IPS-NIHi7 (cell line): ENCODE results near the gene MRPL40.
A peak's percentile ranks its signal among the peaks of the same experiment; 100 is the strongest.

ENCODE experiments used
- DNase-seq: peaks from one replicate; pipeline ENCODE4 v3.0.0; 2012; ENCODE audit warnings: mixed read lengths; ENCODE audit errors: extremely low spot score

The MRPL40 gene

DNA sequence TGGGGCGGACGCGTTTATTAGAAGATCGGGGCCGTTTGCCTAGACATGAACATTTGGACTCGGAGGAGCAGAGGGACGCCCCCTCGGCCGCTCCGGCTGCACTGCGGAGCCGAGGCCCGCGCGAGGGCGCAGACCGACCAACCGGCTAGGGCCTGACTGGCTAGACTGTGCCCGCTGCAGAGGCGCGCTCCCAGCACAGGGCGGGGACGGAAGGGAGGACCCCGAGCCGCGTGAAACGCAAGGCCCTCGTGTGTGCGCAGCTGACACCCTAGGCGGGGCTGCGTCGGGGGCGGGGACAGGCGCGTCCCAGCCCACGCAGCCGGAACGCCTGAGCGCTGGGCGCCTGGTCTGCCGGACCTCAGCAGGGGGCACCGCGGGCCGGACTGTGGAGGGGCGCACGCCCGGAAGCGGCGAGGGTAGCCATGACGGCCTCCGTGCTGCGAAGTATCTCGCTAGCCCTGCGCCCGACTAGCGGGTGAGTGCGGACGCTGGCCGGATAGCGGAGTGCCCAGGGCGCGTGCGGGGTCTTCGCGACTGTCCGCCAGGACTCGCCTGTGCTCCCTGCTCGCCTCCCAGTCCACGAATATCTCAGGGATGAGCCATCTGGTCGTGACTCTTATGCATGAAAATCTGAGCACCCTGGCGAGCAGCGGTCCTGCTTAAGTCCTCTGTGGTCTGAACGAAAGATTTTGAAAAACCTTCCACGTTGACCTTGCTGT lies at the start of gene MRPL40:
TSS of gene MRPL40 (plus strand) at position 413 of the 719 bp plus-strand sequence. CDS start at position 423, 10 bp downstream.
- peak; percentile 89 for DNase-seq

DNA sequence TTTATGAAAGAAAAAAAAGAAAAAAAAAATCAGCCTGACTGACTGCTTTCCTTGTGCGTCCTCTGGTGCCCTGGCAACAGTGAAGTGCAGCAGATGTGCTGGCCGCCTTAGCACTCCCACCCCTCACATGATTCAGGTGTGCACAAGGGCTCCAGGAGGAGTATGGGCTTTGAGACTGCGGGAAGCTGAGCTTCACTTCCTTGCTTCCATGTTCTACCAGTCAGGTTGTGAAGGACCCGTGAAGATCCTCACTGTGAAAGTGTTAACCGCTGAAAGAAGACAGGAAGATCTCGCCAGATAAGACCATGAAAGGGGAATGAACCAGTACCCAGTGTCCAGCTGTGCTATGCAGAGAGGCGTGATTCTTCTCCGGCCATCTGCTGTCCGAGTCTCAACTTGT lies 49.1 kb upstream of the MRPL40 start:
- DNase-seq: no peak

DNA sequence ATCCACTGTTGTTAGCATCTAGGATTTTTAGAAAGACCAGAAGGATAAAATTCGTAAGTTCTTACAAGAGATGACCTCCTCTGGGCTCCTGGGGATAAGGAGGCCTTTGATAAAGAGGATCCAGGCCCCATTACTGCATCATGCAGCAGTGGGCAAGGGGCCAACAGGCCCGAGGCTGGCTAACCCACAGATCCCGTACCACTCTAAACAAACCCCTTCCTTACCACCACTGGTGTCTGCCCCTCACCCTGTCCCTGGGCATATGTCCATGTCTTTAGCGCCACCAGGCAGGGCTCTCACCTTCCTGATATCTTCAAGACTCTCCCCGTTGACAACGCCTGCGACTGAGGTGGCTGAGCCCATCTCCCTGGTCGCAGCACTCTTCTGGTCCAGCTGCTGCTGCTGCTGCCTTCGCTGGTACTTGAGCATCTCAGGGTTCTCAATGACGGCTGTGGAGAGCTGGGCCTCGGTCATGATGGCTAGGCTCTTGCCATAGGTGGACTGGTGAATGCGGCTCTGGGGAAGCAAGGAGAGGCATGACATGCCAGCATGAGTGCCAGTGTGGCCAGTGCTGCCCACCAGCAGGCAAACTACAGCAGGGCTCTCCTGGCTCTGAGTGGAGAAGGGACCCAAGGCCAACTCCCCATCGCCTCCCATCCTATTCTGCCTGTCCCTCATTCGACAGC lies 47.0 kb upstream of the MRPL40 start:
- no peak for DNase-seq

DNA sequence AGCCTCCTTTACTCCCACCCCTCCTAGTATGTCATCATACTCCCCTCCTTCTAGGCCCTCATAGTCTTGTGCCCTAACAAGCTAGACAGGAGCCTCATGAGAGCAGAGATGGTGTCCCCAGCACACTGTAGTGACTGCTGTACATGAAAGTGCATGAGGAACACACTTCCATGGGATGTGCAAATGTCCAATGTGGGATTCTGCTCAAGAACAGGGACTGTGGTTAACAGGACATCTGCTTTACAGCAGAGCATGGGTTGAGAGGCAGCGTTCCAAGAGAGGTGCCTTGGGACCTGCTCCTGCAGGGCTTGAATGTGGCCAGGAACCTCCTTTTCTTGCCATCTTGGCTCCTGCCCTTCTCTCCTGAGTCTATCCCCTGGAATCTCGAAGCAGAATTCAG lies 46.1 kb upstream of the MRPL40 start:
- DNase-seq: no peak

DNA sequence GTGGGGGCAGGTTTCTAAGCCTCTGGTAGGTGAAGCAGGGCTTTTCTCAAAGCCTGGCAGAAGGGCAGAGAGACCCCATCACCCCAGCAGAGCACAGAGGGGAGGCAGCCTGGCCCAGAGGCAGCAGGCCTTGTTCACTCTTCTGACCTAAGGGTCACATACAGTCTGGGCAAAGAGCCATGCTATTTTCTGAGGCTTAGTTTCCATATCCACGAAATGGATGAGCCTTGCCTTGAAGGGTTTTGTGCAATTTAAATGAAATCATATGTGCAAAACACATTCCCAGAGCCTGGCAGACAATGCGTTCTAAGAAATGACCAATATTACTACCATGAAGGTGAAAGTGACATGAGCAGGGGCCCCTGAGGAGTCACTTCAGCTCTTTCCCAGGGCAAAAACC lies 45.3 kb upstream of the MRPL40 start:
- no peak for DNase-seq

DNA sequence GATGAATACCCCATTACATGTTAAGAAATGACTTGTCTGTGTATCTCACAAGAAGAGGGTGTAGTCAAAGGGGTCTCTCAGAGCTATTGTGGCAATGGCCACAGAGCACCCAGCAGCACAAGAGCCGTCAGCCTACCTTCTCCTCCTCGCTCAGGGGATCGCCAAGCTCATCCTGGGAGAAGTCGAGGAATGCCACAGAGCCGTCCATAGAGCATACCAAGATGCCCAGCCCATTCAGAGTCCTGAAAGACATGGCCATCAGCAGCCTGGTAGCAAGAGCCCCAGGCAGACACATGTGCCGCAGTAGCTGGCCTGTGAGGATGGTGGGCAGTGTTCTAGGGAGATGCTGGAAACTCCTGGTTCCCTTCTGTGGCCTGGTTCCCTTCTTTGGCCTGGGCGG lies 44.8 kb upstream of the MRPL40 start:
- no peak for DNase-seq

DNA sequence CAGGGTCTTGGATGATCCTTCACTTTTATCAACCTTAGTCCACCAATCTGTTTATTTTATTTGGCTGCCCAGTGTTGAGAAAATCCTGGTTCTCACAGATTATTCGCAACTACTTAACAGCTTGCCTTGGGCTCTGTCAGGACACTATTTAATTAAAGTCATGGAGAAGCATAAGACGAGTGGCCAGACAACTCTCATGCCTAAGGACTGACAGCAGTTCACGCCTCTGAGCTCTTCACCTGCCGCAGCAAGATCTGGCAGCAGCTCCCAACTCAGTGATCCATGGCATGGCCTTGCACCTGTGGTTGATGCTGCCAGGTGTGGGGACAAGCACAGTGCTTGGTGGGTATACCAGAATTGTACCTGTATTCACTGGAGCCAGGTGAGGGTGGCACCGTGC lies 38.6 kb upstream of the MRPL40 start:
- no peak for DNase-seq

DNA sequence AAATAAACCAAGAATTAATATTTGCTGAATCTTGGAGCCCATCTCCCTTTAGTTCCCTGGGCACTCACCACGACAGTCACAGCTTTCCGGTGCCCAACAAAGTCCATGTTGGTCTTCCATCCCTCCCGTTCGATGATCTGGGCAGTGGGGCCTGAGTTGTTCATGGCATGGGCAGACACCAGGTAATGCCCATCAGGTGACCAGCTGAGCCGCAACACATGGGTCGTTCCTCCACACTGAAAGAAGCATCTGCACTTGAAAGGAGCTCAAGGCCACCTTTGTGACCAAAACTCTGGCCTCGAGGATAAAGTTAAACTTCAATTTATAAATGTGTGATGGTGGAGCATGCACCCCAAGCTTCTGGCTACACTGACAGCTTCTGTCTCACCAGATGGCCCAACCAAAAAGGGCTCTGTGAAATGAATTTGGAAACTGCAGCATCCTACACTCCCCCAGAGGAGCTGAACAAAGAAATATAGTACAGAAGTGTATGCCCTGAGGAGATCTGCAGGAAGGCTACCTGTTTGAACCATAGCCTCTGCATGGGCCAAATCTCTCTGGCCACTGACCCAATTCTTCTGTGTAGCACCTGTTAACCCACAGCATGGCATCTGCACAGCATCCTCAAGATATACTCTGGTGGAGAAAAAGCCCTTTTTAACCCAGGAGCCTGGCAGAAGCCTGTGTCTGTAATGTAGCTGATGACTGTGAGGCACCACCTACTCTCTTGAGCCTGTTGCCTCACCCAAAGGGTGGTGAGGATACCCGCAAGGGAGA lies 37.9 kb upstream of the MRPL40 start:
- DNase-seq: no peak

DNA sequence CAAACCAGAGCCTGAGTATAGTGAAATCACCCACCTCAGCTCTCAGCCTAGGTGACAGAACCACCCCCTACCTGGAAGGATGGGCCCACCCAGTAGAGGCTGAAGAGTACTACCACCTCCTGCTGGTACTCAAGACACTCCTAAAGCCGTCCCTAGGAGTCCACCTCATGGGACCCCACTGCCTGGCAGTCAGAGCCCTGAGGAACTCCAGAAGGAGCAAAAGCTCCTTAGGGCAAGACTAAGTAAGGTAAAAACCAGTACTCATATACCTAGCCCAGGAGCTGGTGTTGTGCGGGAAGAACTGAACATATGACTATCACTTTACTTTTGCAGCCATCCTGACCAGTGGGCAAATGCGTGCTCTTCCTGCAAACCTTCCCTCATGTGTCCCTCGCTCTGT lies 37.1 kb upstream of the MRPL40 start:
- no peak for DNase-seq

DNA sequence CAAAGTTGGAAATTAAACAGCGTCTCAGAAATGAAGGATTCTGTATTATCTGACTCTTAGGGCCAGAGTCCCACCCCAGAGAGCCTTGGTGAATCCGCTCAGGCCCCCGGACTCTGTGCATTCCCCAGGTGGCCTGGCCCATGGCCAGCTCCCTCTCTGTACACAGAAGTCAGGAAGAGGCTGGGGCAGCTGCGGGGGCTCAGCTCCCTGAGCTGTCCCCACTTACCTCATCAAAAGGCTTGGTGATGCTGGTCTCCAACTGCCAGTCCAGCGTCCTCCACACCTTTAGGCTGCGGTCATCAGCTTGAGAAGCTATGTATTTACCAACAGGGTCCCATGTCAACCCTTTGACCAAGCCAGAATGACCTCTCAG lies 35.8 kb upstream of the MRPL40 start:
- no peak for DNase-seq

DNA sequence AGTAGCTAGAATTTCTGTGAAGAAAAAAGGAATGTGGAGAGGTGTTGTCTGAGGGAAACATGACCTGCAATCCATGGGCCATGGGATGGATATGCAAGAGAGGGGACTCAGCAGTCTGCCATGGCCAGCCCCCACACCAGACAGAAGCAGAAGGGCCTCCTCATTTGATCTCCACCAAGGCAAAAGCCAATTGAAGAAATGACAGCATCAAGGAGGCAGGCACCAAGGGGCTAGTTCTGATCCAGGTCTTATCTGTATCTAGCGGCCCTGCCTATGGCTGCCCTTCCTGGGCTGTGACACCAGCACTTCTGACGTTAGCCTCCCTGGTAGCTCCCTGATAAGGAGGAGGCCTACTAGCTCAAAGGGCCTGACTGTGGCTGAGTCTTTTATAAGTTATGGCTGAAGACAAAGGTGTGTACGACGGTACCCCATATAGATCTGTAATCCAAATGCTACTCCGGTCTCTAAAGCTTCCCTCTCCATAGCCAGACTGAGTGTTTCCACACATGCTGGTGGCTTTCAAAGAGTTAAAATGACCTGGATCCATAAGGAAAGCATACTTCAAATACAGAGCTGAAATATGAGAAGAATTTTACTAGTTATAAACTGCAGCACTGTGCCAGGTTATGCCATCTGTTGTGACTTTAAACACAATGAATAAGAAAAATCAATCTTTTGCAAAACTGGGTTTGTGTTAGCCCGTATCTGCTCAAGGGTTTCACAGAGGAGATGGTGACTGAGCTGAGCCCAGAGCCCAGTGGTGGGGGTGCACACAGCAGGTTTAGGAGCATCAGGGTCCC lies 35.2 kb upstream of the MRPL40 start:
- DNase-seq: no peak

DNA sequence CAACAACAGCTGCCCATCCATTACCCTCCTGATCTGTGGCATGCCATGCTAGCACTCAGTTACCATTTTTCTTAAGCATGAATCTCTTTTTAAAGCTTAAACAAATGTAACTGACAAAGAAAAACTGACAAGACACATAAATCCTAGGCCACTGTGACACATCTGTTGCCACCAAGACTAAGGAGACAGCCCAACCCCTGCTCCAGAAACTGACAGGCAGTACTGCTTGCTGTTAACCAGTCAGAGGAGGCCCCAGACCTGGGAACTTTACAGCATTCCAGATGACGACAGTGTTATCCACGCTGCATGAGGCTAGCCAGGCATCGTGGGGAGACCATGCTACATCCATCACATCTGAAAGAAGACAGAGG lies 34.6 kb upstream of the MRPL40 start:
- DNase-seq: no peak

DNA sequence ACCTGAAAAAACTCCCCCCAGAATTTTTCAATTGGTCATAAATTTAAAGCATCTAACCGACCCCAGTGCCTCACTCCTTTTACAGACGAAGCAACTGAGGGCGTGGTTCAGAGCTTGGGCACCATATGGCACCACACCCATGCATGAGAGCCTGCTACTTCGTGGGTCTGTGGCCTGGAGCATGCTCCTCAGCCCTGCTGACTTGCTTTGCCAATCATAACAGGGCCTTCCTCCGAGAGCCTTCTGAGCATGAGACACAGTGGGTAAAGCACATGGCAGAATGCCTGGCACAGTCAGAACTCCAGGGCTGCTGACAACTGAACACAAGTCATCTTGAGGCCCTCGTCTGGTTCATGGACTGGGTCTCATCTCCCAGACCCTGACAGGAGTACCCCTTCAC lies 34.1 kb upstream of the MRPL40 start:
- DNase-seq: no peak

DNA sequence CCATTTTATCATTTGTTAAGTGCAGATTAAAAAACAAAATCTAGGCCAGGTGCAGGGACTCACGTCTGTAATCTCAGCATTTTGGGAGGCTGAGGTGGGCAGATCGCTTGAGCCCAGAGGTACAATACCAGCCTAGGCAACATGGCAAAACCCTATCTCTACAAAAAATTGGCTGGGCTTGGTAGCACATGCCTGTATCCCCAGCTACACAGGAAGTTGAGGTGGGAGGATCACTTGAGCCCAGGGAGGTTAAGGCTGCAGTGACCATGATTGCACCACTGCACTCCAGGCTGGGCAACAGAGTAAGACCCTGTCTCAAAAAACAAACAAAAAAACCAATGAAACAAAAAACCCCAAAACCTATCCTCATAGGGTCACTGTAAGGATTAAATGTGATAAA lies 33.7 kb upstream of the MRPL40 start:
- DNase-seq: no peak

DNA sequence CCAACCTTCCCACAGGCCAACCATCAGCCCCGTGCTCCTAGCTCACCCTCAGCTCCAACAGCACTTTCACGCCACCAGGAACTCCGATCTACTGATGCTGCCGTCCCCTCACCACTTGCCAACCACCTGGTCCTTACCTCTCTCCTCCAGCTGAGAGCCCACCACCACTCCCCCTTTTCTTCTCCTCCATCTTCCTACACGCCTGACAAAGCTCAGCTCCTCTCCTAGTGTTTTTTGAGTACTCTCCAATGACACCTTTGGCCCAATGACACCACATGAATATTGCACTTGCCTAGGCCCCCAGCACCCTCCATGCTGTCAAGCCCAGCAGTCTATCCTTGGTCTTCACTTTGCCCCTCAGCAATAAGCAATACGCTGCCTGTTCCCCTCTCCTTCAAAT lies 31.5 kb upstream of the MRPL40 start:
- no peak for DNase-seq

DNA sequence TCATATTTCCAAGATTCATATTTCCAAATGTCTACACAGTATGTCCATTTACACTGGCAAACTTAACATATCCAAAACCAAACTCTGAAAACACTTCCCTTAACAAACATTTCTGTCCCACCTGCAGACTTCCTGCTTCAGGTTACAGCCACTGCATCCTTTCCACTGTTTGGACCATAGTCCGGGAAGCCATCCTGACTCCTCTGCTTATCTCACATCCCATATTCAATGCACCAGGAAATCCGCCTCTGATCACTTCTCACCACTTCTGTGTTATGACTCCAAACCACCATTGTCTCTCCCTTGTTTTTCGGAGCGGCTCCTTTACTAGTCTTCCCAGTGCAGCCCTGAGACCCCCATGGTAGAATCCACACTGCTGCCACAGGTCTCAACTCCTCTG lies 30.9 kb upstream of the MRPL40 start:
- no peak for DNase-seq

DNA sequence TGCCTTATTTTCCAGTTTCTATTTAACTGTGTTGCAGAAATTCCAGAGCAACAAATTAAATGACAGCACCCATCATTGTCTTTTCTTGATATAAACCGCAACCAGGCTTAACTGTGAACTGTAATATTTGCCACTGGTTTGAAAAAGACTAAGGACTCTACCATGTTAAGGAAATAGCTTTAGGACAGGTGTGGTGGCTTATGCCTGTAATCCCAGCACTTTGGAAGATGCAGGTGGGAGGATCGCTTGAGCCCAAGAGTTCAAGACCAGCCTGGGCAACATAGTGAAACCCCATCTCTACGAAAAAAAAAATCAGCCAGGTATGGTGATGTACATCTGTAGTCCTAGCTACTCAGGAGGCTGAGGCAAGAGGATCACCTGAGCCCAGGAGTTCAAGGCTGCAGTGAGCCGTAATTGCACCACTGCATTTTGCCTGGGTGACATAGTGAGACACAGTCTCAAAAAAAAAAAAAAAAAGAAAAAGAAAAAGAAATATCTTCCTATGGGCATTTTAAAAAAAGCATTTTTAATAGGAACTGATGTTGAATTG lies 29.6 kb upstream of the MRPL40 start:
- no peak for DNase-seq

DNA sequence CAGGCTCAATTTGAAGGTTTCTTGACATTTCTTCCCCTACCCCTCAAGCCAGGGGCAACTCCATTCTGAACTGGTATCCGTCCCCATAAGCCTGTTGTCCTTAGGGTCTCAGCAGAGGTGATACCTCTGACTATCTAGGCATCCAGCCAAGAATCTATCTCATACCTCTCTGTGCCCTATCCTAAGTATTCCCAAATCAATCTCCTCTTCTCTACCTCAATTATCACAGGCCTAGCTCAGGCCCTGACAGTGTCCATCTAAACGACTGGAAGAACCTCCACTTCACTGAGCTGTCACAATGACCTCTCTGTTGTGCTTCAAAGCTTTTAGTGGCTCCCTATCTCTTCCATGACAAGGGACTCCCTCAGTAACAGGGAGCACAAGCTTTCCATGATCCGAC lies 27.7 kb upstream of the MRPL40 start:
- DNase-seq: no peak

DNA sequence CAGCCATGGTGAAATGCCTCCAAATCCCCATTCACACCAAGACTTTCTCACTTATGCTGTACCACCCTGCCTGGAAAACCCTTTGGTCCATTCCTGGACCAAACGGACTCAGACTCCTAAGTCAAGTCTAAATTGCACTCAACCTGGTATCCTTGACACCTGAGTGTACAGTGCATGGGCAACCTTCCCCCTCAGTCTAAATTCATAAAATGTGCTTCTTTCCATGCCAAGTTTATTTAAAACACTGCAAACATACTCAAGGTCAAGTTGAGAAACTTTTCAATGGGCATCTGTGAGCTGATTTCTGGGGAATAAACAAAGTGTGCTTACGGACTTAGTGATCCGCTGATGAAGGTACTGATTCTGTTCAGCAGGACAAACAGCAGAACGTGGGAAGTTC lies 27.2 kb upstream of the MRPL40 start:
- no peak for DNase-seq

DNA sequence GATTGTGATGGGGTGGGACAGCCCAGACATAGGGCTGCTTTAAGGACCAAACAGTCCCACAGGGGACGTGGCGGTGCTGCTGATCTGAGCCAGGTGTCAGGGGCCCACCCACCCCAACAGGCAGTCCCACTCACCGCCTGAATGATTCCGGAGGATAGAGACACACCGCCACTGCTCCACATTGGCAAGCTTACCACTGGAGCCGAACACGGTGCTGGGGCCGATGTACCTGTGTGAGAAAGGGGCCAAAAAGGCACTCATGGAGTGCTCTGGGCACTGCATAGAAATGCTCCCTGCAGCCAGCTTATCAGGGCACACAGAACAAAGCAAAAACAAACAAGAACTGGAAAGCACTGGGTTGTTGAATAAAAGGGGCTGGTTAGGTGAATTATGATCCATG lies 26.7 kb upstream of the MRPL40 start:
- no peak for DNase-seq

DNA sequence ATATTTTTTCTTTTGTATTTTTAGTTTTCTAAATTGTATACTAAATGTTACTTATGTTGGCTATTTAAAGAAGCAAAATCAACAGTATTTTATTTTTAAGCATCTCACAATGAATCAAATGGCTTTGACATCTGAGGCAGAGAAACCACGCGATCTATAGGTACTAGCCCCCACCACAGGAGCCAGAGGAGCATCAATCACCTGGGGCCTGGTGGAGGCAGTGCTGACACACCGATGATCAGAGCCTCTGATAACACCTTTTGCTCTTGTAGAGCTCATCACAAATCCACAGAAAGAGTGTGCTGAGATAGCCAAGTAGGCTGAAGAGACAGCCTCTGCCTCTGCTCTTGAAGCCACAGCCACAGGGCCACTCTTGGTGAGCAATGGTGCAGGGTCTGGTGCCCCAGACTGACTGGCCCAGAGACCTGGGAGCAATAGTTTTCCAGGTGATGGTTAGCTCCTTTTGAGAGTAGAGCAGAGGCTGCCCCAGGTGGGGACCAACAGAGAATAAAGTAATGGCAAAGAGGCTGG lies 26.0 kb upstream of the MRPL40 start:
- no peak for DNase-seq

DNA sequence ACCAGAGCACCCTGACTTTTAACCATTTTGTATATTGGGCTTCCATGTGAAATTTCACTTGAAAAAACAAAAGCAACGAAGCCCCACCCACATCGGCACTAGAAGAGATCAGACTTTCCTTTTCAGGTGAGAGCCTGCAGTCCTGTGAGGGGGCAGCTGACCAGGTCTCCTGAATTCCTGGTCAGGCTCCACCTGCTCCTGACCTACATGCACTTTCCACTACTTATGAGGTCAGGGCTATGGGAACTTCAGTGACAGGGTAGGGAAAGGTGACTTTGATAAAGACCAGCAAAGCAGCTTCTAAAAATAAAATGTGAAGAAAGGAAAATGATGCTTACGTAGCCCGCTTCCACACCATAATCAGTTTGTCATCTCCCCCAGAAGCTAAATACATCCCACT lies 25.5 kb upstream of the MRPL40 start:
- DNase-seq: no peak
